Duodenal mucosa (tissue), 2 donors: ENCODE results near the gene ARL6IP1.
"Not testable (repeated sequence)": the region's sequence is repeated elsewhere in the genome, so short reads cannot be mapped to it uniquely, and the experiment has no call there.

ENCODE experiments used
- H3K27ac ChIP-seq: one replicate; pipeline ENCODE4 v1.7.0; 2013; ENCODE audit warnings: low read depth, low read length
- H3K27me3 ChIP-seq, 2 donors: one replicate each; pipeline ENCODE4 v1.7.0; 2013; ENCODE audit warnings: low read length in 2 of 2, control low read depth in 1 of 2; ENCODE audit not compliant: insufficient read depth in 2 of 2, control insufficient read depth in 1 of 2
- H3K36me3 ChIP-seq, 2 donors: one replicate each; pipeline ENCODE4 v1.7.0; 2013; ENCODE audit warnings: low read length in 2 of 2, control low read depth in 1 of 2; ENCODE audit not compliant: insufficient read depth in 2 of 2, control insufficient read depth in 1 of 2
- H3K4me1 ChIP-seq, 2 donors: one replicate each; pipeline ENCODE4 v1.7.0; 2013; ENCODE audit warnings: low read length in 2 of 2, control low read depth in 1 of 2; ENCODE audit not compliant: insufficient read depth in 2 of 2, control insufficient read depth in 1 of 2
- H3K4me3 ChIP-seq, 2 donors: one replicate each; pipeline ENCODE4 v1.7.0; 2013; ENCODE audit warnings: low read length in 2 of 2, low read depth in 1 of 2
- H3K9ac ChIP-seq, 2 donors: one replicate each; pipeline ENCODE4 v1.7.0; 2013; ENCODE audit warnings: low read length in 2 of 2, low read depth in 1 of 2
- H3K9me3 ChIP-seq, 2 donors: one replicate each; pipeline ENCODE4 v1.7.0; 2013; ENCODE audit warnings: low read length in 2 of 2, control low read depth in 1 of 2; ENCODE audit not compliant: control insufficient read depth in 1 of 2

ARL6IP1 gene

GRCh38 chr16:18770336-18770962 is 30.9 kb downstream of the ARL6IP1 start:
- H3K9ac ChIP-seq, H3K4me1 ChIP-seq, H3K9me3 ChIP-seq, H3K4me3 ChIP-seq, H3K27ac ChIP-seq, H3K36me3 ChIP-seq, H3K27me3 ChIP-seq: not testable (repeated sequence)

GRCh38 chr16:18767217-18767616 is 34.1 kb downstream of the ARL6IP1 start:
- H3K4me3 ChIP-seq, H3K9me3 ChIP-seq, H3K27me3 ChIP-seq, H3K36me3 ChIP-seq, H3K27ac ChIP-seq, H3K4me1 ChIP-seq, H3K9ac ChIP-seq: not testable (repeated sequence)

- not testable (repeated sequence) for H3K9me3 ChIP-seq, H3K36me3 ChIP-seq, H3K27me3 ChIP-seq, H3K4me1 ChIP-seq, H3K27ac ChIP-seq, H3K9ac ChIP-seq, H3K4me3 ChIP-seq
Observed at GRCh38 chr16:18762713-18763112, 38.6 kb downstream of the ARL6IP1 start.

GRCh38 chr16:18759598-18760520 is 41.5 kb downstream of the ARL6IP1 start:
- H3K36me3 ChIP-seq, H3K4me3 ChIP-seq, H3K27me3 ChIP-seq, H3K9ac ChIP-seq, H3K9me3 ChIP-seq, H3K4me1 ChIP-seq, H3K27ac ChIP-seq: not testable (repeated sequence)

- H3K27me3 ChIP-seq, H3K9me3 ChIP-seq, H3K4me3 ChIP-seq, H3K4me1 ChIP-seq, H3K9ac ChIP-seq, H3K27ac ChIP-seq, H3K36me3 ChIP-seq: not testable (repeated sequence)
Observed at GRCh38 chr16:18757960-18758660, 43.2 kb downstream of the ARL6IP1 start.

- H3K9ac ChIP-seq, H3K9me3 ChIP-seq: not testable (repeated sequence)
Observed at GRCh38 chr16:18756639-18757038, 44.7 kb downstream of the ARL6IP1 start.

GRCh38 chr16:18742870-18743269 is 58.5 kb downstream of the ARL6IP1 start:
- not testable (repeated sequence) for H3K4me3 ChIP-seq, H3K9me3 ChIP-seq, H3K27ac ChIP-seq, H3K27me3 ChIP-seq, H3K4me1 ChIP-seq, H3K9ac ChIP-seq, H3K36me3 ChIP-seq

More at GRCh38 chr16:18756639-18757038, 44.7 kb downstream of the ARL6IP1 start:
- not testable (repeated sequence) for H3K27me3 ChIP-seq, H3K36me3 ChIP-seq, H3K27ac ChIP-seq, H3K4me3 ChIP-seq, H3K4me1 ChIP-seq
